Activated T-cell treated with anti-CD3 and anti-CD28 coated beads, Interleukin-2, amount 50 U/mL, for 48 hours (primary cell): ENCODE results near the gene EFNA5.
"Not testable (repeated sequence)": the region's sequence is repeated elsewhere in the genome, so short reads cannot be mapped to it uniquely, and the experiment has no call there.

Experiments used
- DNase-seq, 2 experiments: peaks; one replicate each; pipeline ENCODE4 v3.0.0-alpha.2; 2020

EFNA5 gene

DNA sequence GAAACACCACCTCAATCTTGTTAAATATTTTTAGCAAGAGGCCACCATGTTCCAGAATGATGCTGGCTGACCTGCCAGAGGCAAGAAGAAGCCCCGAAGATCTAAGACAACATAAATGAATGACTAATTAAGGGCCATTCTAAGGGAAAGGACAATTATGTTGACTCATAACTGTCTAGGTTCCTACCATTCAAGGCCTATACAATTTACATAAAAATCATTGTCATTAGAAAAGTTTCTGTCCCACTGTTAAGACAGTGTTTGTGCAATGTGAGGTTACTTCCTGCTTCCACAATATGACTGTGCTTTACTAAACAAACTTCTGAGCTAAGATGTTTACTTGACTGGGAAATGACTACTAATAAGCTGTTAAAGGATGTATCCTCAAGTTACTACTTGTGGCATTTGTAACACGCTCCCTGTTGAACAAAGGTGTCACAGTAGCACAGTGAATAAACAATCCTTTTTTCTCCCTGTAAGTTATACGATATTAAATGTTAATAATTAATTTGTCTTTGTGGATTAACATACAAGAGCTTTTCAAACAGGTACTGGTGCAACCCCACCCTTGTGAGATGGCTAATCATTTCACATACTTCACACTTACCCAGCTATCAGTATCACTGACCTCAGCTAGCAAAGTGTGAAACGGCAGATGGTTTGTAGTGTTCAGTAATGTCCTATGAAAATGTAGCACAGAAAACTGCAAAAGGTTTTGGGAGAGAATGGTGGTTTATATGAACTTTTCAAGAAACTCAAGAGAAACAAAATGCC is 195.8 kb downstream of the EFNA5 start:
- DNase-seq = no peak

DNA sequence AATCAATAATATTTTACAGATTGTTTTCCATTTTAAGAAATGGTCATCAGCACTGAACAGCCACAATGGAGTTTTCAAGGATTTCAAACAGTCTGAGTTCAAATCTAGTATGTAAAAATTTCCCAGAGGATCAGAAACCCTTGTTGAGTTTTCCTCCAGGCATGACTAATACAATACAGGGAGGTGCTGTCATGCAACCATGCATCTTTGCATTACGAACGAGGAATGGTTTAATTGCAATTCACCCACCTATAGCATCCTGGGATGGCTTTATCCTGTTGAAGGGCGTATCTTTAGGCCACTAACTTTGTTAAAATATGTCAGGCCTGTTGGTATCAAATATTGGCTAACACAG is 196.4 kb downstream of the EFNA5 start:
- no peak for DNase-seq

DNA sequence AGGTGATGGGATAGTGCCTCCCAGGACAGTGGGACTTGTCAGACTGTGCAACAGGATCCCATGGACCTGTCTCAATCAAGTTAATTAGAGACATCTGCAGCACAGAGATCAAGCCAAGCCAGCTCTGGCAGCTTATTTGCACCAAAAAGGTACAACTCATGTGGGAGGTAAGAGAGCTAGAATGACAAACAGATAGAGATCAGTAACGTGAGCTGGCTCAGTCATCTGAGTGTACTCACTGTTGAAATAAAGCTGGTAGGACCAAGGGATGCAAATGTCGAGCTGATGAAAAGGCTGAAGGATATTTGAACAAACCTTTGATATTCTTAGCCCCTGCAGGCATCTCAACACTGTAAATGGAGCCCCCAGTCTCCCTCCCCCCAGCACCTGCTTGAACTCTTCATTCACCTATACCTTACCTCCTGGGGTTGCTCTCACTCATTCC is 198.1 kb downstream of the EFNA5 start:
- no peak for DNase-seq

DNA sequence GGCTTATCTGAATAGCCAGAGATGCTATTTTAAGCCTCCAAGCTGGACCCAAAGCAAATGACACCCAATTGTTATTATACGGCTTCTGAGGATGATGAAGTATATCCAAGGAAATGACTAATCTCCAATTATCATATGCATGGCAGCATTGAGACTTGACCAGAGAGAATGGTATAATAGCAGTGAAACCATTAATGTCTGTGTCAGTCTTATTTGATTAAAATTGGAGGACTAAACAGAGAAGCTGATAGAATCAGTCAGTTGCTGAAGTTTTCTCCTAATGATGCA is 200.5 kb downstream of the EFNA5 start:
- DNase-seq = no peak

DNA sequence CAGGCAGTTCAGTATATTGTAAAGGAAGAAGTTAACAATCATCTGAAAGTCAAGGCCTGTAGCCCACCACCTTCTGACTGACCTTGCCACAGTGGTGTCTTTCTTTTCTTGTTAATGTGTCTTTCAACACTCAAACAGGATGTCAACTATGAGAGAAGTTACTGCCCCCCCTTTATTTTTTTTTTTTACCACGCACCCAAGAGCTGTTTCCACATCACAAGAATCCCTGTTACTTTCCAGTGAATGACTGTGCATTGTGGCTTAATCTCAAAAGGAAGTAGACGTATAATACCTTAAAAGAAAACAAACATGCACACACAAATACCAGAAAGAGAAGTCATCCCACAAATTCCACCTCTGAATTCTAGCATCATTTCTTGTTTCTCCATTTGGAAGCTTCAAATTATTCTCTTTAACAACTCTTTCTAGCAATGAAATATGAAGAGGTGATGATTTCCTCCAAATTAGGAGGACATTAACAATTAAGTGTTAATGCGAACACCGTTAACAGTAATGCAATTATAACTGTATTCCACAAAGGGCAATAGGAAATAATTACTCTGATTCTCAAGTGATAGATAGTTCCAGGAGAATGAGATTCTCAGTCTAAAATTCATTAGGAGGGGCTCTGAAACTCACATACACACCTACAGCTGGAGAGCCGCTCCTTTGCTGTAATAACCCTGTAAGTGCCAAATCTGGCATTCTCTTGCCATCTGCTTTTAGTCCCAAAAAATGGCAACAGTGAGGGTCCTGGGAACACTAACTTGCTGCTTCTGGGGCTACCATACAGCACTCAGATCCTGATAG is 201.0 kb downstream of the EFNA5 start:
- no peak for DNase-seq

DNA sequence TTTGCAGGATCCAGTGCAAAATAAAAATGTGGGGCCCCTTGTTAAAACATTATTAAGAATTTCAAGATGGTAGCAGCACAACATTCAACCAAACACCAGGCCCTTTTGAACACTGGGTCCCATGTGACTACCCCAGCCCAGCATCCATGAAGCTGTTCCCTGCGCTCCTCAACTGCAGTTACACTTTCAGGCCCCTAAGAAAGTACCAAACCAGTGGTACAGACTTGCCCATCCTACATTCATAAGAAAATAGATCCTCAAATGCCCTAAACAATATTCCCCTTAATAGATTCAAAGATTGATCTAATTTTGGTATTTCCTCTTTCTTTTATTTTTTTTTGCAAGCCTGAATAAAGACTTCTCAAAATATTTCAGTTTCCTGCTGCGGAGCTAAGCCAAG is 201.7 kb downstream of the EFNA5 start:
- DNase-seq = no peak

DNA sequence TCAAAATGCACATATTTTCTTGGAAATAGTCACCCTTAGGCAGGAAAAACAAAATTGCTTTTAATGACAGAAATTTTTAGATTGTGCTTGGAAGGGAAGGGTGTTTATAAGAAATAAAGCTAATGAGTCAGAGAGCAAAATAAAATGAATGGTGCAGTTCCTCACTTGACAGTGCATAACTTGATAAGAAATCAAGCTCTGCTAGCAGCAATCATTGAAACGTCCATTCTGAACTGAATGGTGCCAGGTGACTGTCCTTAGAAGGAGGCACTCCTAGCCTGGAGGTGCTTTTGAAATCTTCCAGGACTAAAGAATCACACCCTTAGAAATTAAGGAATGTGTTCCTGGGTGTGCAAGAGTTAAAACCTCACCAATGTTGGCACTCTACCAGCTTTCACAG is 202.5 kb downstream of the EFNA5 start:
- no peak for DNase-seq

DNA sequence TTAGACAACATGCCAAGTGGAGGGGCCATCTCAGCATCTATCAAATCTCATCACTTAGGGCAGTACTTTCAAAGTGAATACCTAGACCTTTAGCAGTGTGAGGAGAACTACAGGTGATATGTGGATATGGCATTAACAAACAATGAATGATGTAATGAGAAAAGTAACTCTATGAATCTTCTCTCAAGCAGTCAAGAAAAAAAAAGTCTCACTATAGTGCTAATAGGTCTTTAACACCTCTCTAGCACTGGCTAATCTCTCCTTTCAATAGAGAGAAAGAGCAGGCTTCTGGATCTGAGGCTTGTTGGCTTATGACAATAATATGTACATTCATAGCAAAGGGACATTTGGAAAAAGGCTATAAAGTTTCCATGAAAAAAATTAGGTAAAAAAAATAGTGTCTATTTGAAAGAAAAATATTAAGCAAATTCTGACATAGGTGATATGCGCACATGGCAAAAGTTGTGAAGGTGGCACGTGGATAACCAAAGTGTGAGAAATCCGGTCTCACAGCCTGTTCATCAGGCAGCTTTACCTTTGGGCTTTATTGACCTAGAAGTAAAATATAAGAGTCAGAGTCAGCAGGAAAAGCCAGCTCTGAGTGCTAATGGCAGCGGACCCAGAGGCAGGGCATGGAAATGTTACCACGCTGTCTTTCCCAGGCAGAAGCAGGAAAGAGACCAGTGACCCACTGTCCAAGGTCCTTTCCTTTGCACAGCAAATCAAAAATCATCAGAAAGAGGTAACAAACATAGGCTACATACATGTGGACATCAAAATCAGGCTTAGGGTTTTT is 203.4 kb downstream of the EFNA5 start:
- no peak for DNase-seq

DNA sequence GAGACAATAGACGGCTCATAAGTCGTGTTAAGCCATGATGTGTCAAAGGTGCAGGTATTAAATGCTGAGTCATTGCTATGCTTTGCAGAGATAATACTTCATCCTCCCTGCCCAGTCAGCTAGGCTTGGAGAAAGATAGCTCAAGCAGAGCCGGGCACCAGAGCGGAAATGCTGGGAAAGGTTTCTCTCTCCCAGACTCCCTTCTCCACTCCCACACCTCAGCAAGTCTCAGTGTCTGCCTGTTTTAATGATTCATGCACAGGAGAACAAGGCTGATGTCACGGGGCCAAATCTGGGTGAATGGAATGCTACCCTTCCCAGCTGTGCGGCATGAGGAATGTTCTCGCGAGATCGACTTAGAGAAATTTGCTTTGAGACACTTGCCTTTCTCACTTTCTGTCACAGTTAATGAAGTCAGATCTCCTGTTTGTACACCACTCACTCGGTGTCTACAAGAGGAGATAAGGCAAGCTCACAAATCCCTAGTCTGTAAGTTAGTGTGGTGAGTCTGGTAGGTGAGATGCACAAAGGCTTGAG is 204.4 kb downstream of the EFNA5 start:
- DNase-seq = no peak

DNA sequence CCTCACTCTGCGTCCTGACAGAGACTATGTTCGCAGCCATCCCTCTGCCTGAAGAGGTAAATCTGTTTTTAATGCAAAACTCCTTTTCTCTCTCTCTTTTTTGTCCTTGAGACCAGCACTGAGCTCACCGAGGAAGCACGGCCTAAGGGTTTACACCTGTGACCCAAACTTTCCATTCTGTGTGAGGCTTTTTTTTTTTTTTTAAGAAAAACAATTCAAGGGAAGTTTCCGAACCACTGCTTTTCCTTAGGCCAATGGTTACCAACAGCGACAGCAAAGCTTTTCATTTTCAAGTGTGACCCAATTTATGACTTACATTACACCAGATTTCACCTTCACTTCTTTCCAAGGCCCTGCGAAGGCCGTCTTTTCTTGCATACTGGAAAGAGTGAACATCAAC is 205.9 kb downstream of the EFNA5 start:
- no peak for DNase-seq

DNA sequence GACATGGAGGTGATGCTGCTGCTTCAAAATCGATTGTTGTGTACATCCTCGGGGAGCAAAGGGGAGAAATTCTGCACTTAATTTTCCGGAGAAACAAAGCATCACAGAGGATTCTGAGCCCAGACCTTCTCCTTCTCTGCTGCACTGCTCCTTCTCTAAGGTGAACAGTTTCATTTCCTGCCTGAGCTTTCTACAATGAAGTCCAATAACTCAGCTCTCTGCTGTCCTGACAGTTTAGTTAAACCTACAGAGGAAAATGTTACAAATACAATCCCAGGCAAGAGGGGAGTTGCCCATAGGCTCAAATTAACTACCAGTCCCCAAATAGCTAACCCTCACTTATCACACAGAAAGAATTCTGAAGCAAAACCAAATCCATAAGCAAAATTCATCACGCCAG is 206.3 kb downstream of the EFNA5 start:
- no peak for DNase-seq

DNA sequence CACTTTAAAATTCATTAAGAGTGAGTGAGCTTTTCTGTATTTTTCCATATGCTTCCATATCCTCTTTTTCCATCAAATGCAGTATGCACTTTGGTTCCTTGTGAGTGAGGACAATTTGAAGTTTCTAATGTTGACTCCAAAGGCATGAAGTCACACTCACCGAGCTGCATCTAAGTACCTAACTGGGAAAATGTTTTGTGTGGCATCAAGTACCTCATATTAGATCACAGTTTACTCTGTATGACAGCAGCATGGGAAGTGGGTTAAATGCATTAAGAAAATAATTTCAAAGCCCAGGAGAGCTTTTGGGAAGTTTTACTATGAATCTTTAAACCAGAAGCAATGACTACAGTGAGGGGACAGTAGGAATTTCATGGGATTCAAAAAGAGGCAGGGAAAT is 207.0 kb downstream of the EFNA5 start:
- no peak for DNase-seq

DNA sequence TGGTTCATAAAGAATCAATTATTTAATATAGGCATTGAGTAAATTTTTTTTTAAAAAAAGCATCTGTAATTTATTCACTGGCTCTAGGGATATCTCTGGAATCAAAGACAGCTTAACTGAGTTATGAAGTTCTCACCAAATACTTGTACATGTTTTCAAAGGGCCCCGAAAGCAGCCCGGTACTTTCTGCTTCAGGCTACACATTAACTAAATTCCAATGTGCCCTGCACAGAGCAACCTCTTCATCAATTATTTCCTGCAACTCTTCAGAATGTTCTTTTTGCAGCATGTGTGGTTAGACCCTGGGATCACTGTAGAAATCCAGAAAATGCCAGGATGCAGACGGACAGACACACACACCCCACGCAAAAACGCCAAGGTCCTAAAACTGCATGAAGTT is 209.0 kb downstream of the EFNA5 start:
- DNase-seq = no peak

DNA sequence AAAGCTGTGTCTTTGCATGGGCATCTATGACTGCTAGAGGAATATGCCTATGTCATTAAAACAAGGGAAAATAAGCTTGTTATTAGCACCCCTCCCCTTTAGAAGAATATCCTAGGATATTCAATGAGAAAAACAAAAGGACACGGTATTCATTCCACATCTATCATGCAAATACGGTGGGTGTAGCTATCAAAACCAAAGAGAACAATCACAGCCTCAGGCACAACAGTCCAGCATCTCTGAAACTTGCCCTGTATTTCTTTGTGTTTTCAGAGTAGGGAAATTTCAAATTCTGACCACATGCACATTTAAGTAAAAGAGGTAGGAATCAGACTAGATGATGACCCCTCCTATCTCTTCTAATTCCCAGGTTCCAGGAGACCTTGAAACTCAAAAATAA is 209.9 kb downstream of the EFNA5 start:
- DNase-seq = no peak

DNA sequence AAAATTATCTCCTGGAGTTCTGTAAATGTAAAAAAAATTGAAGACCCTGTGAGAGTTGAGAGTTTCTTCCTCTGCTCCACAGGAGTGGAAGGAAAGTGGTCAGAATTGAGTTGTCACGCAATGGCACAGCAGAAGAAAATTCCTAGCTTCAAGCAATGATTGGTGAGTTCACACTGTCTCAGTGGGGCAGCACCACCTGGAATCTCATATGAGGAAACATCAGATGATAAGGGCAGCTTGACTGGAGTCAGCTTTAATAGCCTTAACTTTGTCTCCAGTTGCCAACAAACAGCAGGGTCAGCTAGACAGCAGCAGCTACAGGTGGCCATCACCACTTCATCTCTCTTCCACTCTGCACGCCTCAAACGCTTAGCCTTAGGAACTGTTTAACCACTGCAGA is 211.1 kb downstream of the EFNA5 start:
- no peak for DNase-seq

DNA sequence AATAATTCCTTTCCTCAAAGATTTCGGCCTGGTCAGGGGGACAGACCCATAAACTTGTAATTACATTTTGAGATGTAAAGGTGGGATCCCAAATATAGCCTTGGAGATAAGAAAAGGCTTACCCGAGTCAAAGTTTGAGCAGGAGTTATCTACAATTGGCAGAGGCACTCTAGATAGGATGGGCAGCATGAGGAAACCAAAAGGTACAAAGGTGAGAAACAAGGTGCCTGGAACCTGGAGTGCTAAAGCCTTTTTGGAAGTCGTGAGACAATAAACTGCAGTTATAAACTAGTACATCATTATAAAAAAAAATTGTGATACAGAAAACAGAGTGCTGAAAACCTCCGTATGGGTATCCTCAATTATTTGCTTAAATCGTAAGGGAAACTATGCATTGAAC is 212.4 kb downstream of the EFNA5 start:
- DNase-seq = no peak

DNA sequence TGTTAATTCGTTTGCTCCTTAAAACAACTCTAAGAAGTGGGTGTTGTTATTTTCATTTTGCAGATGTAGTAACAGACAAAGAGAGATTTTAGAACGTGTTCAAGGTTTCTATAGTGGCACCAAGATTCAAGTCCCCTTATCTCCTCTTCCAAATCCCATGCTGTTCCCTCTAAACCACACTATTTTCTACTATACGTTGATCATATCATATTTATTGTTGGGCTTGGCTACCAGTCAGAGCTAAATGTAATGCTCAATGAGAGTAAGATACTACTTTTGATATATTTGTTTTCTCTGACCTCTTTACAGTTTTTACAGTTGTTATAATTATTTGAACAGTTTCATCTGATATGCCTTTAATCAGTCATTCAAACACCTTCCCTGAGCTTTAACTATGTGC is 212.9 kb downstream of the EFNA5 start:
- DNase-seq = no peak

DNA sequence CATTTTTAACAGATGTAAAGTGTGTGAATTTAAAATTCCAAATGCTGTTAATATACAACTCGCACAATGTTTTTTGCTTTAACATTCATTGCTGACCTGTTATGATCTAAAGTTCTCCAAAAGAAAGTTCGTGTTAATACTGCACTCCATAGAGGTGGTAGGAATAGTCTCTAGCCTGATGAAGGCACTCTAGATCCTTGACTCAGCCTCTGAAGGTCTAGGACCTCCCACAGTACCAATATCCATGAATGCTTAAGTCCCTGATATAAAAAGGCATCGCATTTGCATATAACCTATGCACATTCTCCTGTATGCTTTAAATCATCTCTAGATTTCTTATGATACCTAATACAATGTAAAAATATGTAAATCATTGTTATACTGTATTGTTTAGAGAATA is 213.6 kb downstream of the EFNA5 start:
- no peak for DNase-seq

DNA sequence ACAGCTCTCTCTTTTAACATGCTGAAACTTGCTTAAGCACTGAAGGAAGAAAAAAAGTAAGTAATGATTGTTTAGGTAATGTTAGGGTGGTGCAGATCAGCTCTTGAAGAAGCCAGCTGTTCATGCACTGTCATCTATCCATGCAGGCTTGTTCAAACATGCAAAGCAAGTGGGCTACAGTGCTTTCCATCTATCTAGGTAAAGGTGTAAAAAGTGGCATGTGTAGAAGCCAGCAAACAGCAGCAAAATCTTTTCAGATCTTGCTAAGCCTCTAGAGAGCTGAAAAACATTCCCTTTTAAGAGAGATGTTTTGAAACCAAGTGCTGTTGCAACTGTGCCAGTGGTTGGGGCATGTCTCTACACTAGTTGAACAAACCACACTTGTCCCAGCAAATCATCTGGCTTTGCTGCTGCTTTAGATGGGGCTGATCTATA is 214.4 kb downstream of the EFNA5 start:
- DNase-seq = no peak

DNA sequence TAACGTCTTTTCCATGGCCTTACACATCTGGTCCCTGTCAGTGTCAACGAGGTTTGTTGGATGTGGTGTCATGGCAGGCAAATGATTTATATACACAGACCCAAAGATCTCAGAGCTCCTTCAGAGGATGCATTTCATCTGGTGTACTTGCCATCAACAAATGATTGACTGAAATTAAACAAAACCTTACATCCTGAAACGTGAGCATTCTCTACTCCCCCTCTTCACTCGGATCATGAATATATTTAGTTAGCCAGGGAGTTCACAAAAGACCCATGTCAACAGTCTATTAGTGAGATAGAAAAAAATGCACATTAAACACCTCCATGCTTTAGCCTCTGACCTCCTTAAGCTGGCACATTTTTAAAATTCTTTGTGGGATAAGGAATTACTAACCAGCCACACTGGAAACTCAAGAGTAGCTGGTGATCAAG is 215.6 kb downstream of the EFNA5 start:
- DNase-seq = no peak

DNA sequence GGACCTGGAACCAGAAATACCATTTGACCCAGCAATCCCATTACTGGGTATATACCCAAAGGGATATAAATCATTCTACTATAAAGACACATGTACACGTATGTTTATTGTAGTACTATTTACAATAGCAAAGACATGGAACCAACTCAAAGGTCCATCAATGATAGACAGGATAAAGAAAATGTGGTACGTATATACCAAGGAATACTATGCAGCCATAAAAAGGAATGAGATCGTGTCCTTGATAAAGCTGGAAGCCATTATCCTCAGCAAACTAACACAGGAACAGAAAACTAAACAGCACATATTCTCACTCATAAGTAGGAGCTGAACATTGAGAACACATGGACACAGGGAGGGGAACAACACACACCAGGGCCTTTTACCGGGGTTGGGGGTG is 218.9 kb downstream of the EFNA5 start:
- not testable (repeated sequence) for DNase-seq

DNA sequence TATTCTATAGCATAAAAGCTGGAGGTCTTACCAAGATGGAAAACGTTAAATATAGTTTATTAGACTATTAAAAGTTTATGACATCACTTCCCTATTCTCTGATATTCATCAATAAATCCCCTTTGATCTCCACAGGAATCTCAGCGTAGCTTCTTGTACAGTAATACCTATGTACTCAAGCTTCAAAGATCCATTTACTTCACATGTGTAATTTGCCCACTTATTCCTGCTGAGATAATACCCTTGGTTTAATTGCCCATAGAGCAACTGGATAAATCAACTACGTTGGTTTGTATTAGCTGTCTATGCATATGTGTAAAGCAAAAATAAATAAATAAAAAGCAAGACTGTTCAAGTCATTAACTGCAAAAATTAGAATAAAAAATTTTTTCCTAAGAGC is 219.7 kb downstream of the EFNA5 start:
- no peak for DNase-seq

DNA sequence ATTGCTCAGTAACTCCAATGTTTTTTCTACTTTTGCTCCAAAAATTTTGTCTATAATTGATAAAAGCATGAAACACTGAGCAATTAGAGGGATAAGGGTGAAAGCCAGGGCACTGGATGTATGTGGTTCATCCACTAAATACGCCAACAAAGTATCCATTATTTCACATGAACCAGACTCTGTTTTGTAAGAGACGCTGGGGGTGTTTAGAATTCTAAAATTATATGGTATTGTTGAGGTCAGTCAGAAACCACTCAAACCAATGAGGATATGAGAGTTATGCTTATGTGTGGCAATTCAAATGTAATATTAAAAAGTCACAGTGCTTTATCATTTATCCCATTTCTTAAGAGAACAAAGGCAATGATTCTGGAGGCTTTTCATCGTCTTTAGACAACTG is 220.2 kb downstream of the EFNA5 start:
- DNase-seq = no peak

DNA sequence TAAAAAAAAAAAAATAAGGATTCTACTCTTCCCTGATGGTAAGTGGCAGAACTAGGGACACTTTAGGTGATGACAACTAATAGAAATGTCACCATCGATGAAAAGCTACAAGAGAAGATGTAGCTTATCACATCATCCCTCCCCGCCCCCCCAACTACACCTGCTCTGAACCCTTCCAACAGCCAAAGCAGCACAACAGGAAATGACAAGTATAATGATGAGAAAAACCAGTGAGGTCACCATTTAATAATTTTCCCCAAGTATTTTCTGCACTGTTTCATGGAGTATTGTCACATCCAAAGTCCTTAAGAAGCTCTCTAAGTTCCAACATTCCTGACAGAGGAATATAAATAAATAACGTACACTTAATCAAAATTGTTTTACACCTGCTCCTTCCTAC is 221.4 kb downstream of the EFNA5 start:
- no peak for DNase-seq
